PC-3 (cell line): ENCODE measurements around the gene ROCK2. TPM values are rescaled to one million over a fixed set of nuclear protein-coding genes. Genes with fewer than 3 reads are reported as not detected.

Source experiments
- ATAC-seq: fragments of 200-7000 bp; cut with Tn5 transposase; 2 replicates; pipeline ENCODE4 v1.9.1; 2020; ENCODE audit warnings: mild to moderate bottlenecking, moderate library complexity
- BruUV-seq: library from RNA; stranded (reverse); fragments of 400-500 nt; replicated peaks from 2 replicates; lab custom pipeline; 2021; lab: Mats Ljungman, UMichigan
- CTCF ChIA-PET: fragments of 300-600 bp; sonication (Branson Sonifier 250); formaldehyde crosslinking; loops from one replicate; lab custom pipeline; 2022; ENCODE audit warnings: antibody characterized with exemption; lab: Charles Lee
- POLR2A ChIA-PET: fragments of 300-600 bp; sonication (Branson Sonifier 250); formaldehyde crosslinking; loops from one replicate; lab custom pipeline; 2022; ENCODE audit warnings: antibody characterized with exemption; ENCODE audit not compliant: unreplicated experiment; lab: Charles Lee
- DNase-seq: peaks from one replicate; pipeline ENCODE4 v3.0.0-alpha.2; 2015
- H2AFZ ChIP-seq: fragments of 300-600 bp; sonication (generic); 2 replicates; pipeline ENCODE4 v1.6.0; 2016; ENCODE audit warnings: antibody characterized with exemption, low read length
- H3F3A ChIP-seq: fragments of 300-600 bp; sonication (generic); one replicate; pipeline ENCODE4 v1.6.0; 2017; ENCODE audit warnings: antibody characterized with exemption, low read length, control low read depth, mild to moderate bottlenecking; ENCODE audit not compliant: unreplicated experiment
- H3K27ac ChIP-seq: fragments of 300-600 bp; sonication (generic); 2 replicates; pipeline ENCODE4 v1.5.1; 2016; ENCODE audit warnings: mild to moderate bottlenecking, low read length
- H3K27me3 ChIP-seq: fragments of 300-600 bp; sonication (generic); 2 replicates; pipeline ENCODE4 v1.6.1; 2016; ENCODE audit warnings: low read length, mixed read lengths
- H3K36me3 ChIP-seq: fragments of 300-600 bp; sonication (generic); 2 replicates; pipeline ENCODE4 v1.6.1; 2016; ENCODE audit warnings: low read depth, mixed run types, low read length, mixed read lengths
- H3K4me1 ChIP-seq: fragments of 300-600 bp; sonication (generic); 2 replicates; pipeline ENCODE4 v1.5.1; 2016; ENCODE audit warnings: low read length; ENCODE audit not compliant: insufficient read depth
- H3K4me2 ChIP-seq: fragments of 300-600 bp; sonication (generic); 2 replicates; pipeline ENCODE4 v1.6.0; 2016; ENCODE audit warnings: low read length
- H3K4me3 ChIP-seq: fragments of 300-600 bp; sonication (generic); 2 replicates; pipeline ENCODE4 v1.5.1; 2016; ENCODE audit warnings: mild to moderate bottlenecking, low read length, mixed read lengths
- H3K79me2 ChIP-seq: fragments of 300-600 bp; sonication (generic); 2 replicates; pipeline ENCODE4 v1.6.1; 2017; ENCODE audit warnings: low read length, mixed read lengths
- H3K9ac ChIP-seq: fragments of 300-600 bp; sonication (generic); 2 replicates; pipeline ENCODE4 v1.6.0; 2016; ENCODE audit warnings: mild to moderate bottlenecking, low read length
- H3K9me2 ChIP-seq: fragments of 300-600 bp; sonication (generic); replicated peaks from 2 replicates; pipeline ENCODE4 v1.6.1; 2016; ENCODE audit warnings: mixed run types, low read length, mixed read lengths
- H3K9me3 ChIP-seq: fragments of 300-600 bp; sonication (generic); 2 replicates; pipeline ENCODE4 v1.6.1; 2016; ENCODE audit warnings: low read length, mixed read lengths
- H4K20me1 ChIP-seq: fragments of 300-600 bp; sonication (generic); 2 replicates; pipeline ENCODE4 v1.6.1; 2016; ENCODE audit warnings: low read length, mixed read lengths
- EZH2 ChIP-seq: fragments of 300-600 bp; sonication (generic); IDR thresholded peaks from one replicate; pipeline ENCODE4 v1.6.1; 2017; ENCODE audit warnings: antibody characterized with exemption, mild to moderate bottlenecking, low read length; ENCODE audit not compliant: unreplicated experiment
- EZH2phosphoT487 ChIP-seq: fragments of 300-600 bp; sonication (generic); IDR thresholded peaks from 2 replicates; pipeline ENCODE4 v1.6.1; 2018; ENCODE audit warnings: mild to moderate bottlenecking, antibody characterized with exemption, low read length, borderline replicate concordance
- intact Hi-C: fragments of 100-400 bp; cut with micrococcal nuclease; formaldehyde crosslinking; loops from 2 replicates; pipeline ENCODE4 v1.9.0; 2023
- total RNA-seq: library from RNA; depleted of rRNA; stranded (reverse); fragments of >200 nt; gene quantifications from 2 replicates; pipeline ENCODE4 v1.2.3, GENCODE V29; 2014
- TF ChIP-seq, protein P1 (sequence below): fragments of 300-600 bp; sonication (generic); conservative IDR thresholded peaks from 2 replicates; pipeline ENCODE4 v1.5.1; 2017; ENCODE audit warnings: antibody characterized with exemption, low read depth, mild to moderate bottlenecking, low read length

Gene ROCK2
- total RNA-seq, 1 experiment from 2014 or later: 35.3 TPM

DNA sequence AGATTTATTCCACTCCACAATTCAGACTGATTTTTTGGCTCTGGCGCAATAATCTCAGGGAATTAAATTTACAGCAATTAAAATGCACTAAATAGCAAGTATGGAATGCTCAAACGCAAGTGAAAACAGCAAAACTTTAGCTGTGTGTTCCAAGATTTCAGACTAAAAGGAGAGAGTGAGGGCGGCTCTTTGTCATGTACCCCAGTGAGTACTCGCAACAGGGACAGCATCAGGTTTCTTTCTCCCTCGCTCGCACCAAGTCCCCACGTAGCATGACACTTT lies 1.1 kb downstream of the ROCK2 start:
- Histone ChIP-seq H3K4me2 (peak overlapping the region; percentile 98), H3K9me2 (no peaks in the 10 kb centered on the region), H2AFZ (0 out of 2 replicates have a peak overlapping the region, but pooled peaks have one; percentile 6), H3K27ac (peak overlapping the region; percentile 59), H4K20me1 (peaks cover 47% of the 10 kb centered on the region), H3K4me3 (peak overlapping the region; percentile 95), H3K27me3 (no peaks in the 10 kb centered on the region), H3K9ac (peak overlapping the region; percentile 86), H3K36me3 (no peaks in the 10 kb centered on the region), H3K4me1 (peaks cover 49% of the 10 kb centered on the region), H3F3A (no peaks in the 10 kb centered on the region), H3K79me2 (peaks cover 59% of the 10 kb centered on the region), H3K9me3 (no peaks in the 10 kb centered on the region)
- CTCF ChIA-PET: interaction anchor here (3.0 kb wide), 1 partner anchor 31 kb away, joined by 19 read pairs; no protein-coding TSS in a partner anchor
- POLR2A ChIA-PET: interaction anchor here (1.1 to 3.6 kb wide), 3 partner anchors 31 to 108 kb away, joined by 4 to 43 read pairs (median 12); no protein-coding TSS in a partner anchor
- TF ChIP-seq, protein P1, sequence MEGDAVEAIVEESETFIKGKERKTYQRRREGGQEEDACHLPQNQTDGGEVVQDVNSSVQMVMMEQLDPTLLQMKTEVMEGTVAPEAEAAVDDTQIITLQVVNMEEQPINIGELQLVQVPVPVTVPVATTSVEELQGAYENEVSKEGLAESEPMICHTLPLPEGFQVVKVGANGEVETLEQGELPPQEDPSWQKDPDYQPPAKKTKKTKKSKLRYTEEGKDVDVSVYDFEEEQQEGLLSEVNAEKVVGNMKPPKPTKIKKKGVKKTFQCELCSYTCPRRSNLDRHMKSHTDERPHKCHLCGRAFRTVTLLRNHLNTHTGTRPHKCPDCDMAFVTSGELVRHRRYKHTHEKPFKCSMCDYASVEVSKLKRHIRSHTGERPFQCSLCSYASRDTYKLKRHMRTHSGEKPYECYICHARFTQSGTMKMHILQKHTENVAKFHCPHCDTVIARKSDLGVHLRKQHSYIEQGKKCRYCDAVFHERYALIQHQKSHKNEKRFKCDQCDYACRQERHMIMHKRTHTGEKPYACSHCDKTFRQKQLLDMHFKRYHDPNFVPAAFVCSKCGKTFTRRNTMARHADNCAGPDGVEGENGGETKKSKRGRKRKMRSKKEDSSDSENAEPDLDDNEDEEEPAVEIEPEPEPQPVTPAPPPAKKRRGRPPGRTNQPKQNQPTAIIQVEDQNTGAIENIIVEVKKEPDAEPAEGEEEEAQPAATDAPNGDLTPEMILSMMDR: no peak
- TF ChIP-seq EZH2phosphoT487 (no peak), EZH2 (no peak)
- ATAC-seq (no peak), DNase-seq (no peak)
- BruUV-seq: TSS peak; percentile 49
- intact Hi-C loops: loop anchor here (2.0 to 10.0 kb wide), 2 partner anchors 109 to 189 kb away; partner anchors contain the start of gene SLC66A3

DNA sequence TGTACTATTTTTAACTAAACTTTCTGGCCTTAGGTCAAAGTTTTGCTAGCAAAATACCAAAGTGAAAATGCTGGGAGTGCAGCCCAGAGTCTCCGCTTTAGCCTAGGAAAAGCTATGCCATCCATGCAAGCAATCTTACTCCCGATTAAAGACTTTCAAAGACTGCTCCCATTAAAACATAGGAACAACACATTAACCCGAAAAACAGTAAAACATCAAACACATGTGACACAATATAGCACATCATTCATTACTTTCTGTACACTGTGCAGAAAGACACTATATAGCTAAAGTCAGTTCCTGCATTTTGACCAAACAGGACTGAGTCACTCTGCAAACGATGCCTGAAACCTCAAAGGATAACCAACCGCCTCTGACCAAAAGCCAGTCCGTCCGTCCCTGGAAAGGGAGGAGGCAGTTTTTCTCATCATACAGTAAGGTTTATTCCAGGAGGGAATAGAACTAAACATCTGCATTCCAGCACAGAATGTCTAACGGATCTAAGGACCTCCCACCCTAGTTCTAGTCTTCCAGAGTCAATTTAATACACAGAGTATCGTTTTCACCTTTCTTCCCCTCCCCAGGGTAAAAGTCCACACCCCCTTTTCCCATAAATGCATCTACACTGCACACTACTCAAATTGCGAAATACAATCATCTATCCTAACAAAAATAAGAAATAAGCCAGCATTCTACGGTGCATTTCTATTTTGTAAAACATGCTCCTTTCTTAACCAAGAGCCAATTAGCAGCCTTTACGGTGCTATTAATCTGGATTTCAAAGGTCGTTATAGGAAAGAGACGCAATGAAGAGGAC lies 1.7 kb downstream of the ROCK2 start:
- ChIA-PET POLR2A (interaction anchor here (1.0 to 3.6 kb wide), 2 partner anchors 32 to 45 kb away, joined by 5 to 43 read pairs; no protein-coding TSS in a partner anchor), CTCF (interaction anchor here (0.6 kb wide), 1 partner anchor 70 kb away, joined by 6 read pairs; no protein-coding TSS in a partner anchor)
- H4K20me1 ChIP-seq: peaks cover 48% of the 10 kb centered on the region
- H3K27ac ChIP-seq: peak overlapping the region; percentile 59
- H3K4me1 ChIP-seq: peaks cover 48% of the 10 kb centered on the region
- no peaks in the 10 kb centered on the region for H3K36me3 ChIP-seq
- H3K4me3 ChIP-seq: peak overlapping the region; percentile 95
- peak overlapping the region; percentile 98 for H3K4me2 ChIP-seq
- TSS peak; percentile 59 for BruUV-seq
- peak; percentile 53 for ATAC-seq
- no peaks in the 10 kb centered on the region for H3K27me3 ChIP-seq
- H3K79me2 ChIP-seq: peaks cover 64% of the 10 kb centered on the region
- peak overlapping the region; percentile 86 for H3K9ac ChIP-seq
- TF ChIP-seq, protein P1: no peak
- TF ChIP-seq EZH2 (no peak), EZH2phosphoT487 (no peak)
- intact Hi-C loops: loop anchor here (2.0 to 10.0 kb wide), 2 partner anchors 108 to 188 kb away; partner anchors contain the start of gene SLC66A3
- H2AFZ ChIP-seq: no peak overlapping the region
- H3K9me2 ChIP-seq: no peaks in the 10 kb centered on the region
- peak; percentile 92 for DNase-seq
- no peaks in the 10 kb centered on the region for H3F3A ChIP-seq
- H3K9me3 ChIP-seq: no peaks in the 10 kb centered on the region

DNA sequence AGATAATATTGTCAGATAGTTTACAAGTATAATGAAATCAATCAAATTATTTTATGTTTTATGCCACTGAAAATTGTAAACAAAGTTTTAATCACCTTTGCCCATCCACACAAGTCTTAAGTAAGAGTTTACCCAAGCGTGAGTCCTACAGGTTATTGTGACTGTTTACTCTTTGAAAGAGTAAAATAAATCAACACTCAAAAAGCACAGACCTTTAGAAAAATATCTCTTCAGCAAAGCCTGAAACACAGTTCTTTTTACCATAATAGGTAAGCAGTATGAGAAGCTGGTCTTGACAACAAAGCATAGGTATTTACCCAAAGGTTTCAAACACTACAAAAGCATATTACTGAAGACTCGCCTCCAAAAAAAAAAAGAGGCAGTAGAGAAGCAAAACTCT lies 3.7 kb downstream of the ROCK2 start:
- H4K20me1 ChIP-seq: peaks cover 53% of the 10 kb centered on the region
- H3K27me3 ChIP-seq: no peaks in the 10 kb centered on the region
- ATAC-seq: no peak
- peak overlapping the region; percentile 98 for H3K4me2 ChIP-seq
- H3K4me1 ChIP-seq: peaks cover 28% of the 10 kb centered on the region
- no peaks in the 10 kb centered on the region for H3K9me2 ChIP-seq
- BruUV-seq: no TSS peak
- H3K36me3 ChIP-seq: no peaks in the 10 kb centered on the region
- H3K4me3 ChIP-seq: peak overlapping the region; percentile 95
- no peak overlapping the region for H3K9ac ChIP-seq
- H3K79me2 ChIP-seq: peaks cover 85% of the 10 kb centered on the region
- no peak for DNase-seq
- H3K9me3 ChIP-seq: no peaks in the 10 kb centered on the region
- H3F3A ChIP-seq: no peaks in the 10 kb centered on the region
- TF ChIP-seq EZH2phosphoT487 (no peak), EZH2 (no peak)
- TF ChIP-seq, protein P1: no peak
- CTCF ChIA-PET: no interaction called here
- intact Hi-C loops: loop anchor here (10.0 kb wide), 1 partner anchor 186 kb away; the partner anchor contains the start of gene SLC66A3
- H3K27ac ChIP-seq: no peak overlapping the region
- POLR2A ChIA-PET: no interaction called here
- no peak overlapping the region for H2AFZ ChIP-seq
